ENCODE results near the gene EVPL. TPM values are rescaled to one million over a fixed set of nuclear protein-coding genes. Genes with fewer than 3 reads are reported as not detected.

EVPL gene
- total RNA-seq, 1 experiment from 2014 or later = 36.4 TPM

DNA sequence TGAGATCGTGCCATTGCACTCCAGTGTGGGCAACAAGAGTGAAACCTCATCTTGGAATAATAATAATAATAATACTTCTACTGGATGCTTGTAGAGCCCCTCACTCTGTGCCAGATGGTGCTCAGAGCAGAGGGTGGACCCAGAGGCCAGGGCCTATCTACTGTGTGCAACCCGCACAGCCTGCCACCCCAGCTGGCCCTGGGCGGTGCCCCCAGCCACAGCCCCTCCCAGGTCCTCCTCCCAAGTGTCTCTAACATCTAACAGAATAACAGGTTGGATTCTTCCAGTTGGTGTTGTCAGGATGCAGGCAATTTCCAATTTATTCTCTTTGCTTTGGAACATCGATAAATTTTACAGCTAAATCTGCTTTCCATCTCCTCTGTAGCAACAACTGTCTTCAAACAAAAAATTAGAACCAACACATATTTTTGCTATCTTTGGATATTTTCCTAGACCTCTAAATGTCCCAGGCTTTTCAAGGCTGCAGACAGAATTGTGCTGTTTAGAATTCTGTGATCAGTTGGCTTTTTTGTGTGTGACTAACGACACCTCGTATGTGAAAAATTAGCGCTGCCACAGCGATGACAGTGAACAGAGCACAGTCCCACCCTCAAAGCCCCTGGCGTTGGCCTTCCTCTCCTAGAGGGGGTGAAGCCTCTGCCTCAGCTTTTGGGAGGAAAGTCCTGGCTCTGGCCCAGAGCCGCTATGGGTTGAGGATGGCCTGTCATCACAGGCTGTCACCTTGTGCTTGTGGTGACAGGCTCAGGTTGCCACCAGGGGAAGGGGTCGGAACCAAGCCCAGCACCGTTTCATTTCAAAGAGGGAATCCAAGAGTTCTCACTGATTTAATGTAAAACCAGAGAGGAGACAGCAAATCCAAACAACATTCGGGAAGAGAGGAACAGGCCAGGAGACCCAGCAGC, 7.6 kb upstream of the EVPL start:
- no TSS peak for BruUV-seq (replicated peaks)

DNA sequence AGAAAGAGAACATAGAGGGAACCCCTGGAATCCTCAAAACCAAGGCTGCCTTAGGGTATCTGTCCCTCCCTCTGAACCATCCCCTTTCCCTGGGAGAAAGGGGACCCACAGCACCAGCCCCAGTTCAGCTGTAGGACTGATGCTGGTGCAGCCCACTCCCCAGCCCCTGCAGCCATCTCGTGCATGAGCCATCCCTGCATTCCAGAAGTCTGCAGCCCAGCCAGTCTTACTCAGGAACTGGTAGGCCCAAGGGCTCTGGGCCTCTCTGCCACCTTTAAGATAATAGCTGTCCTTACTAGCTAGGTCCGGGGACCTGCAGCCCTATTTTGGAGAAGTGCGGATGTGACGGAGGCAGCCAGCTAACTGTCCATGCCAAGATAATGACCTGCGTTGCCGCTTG, 6.0 kb upstream of the EVPL start:
- Histone ChIP-seq H3K9me3 (ENCODE audit: control insufficient read depth, insufficient read depth, low read depth, low read length) (no peaks in the 10 kb centered on the region), H3K36me3 (ENCODE audit: control insufficient read depth, insufficient read depth, low read length) (no peaks in the 10 kb centered on the region), H3K4me1 (ENCODE audit: control insufficient read depth, insufficient read depth, low read length) (peaks cover 19% of the 10 kb centered on the region), H3K27ac (ENCODE audit: low read length) (no peak overlapping the region), H3K27me3 (ENCODE audit: control insufficient read depth, insufficient read depth, low read length) (no peaks in the 10 kb centered on the region), H3K4me3 (ENCODE audit: low read depth in 2 of 2, low read length in 2 of 2) (no peak overlapping the region)
- ChIA-PET CTCF (interaction anchor here (0.6 to 1.2 kb wide), 2 partner anchors 35 to 145 kb away, joined by 3 to 4 read pairs; no protein-coding TSS in a partner anchor), POLR2A (no interaction called here)
- in situ Hi-C loops (cut with HindIII; ENCODE audit: low pct_unique_long_range_greater_than_20kb, low sequenced_read_pairs) = no loop called here
- no TSS peak for BruUV-seq (replicated peaks)
- TF ChIP-seq SIN3A (IDR thresholded peaks at IDR 0.05; ENCODE audit: borderline replicate concordance, insufficient read depth, low read depth, low read length) (no peak), POLR2AphosphoS5 (IDR thresholded peaks at IDR 0.05; ENCODE audit: low read depth, low read length) (no peak), TCF7L2 (IDR thresholded peaks at IDR 0.05; ENCODE audit: low read depth, low read length) (no peak)
- TF ChIP-seq, protein P1, sequence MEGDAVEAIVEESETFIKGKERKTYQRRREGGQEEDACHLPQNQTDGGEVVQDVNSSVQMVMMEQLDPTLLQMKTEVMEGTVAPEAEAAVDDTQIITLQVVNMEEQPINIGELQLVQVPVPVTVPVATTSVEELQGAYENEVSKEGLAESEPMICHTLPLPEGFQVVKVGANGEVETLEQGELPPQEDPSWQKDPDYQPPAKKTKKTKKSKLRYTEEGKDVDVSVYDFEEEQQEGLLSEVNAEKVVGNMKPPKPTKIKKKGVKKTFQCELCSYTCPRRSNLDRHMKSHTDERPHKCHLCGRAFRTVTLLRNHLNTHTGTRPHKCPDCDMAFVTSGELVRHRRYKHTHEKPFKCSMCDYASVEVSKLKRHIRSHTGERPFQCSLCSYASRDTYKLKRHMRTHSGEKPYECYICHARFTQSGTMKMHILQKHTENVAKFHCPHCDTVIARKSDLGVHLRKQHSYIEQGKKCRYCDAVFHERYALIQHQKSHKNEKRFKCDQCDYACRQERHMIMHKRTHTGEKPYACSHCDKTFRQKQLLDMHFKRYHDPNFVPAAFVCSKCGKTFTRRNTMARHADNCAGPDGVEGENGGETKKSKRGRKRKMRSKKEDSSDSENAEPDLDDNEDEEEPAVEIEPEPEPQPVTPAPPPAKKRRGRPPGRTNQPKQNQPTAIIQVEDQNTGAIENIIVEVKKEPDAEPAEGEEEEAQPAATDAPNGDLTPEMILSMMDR (IDR thresholded peaks at IDR 0.05) = no peak
- TF ChIP-seq, protein P2, sequence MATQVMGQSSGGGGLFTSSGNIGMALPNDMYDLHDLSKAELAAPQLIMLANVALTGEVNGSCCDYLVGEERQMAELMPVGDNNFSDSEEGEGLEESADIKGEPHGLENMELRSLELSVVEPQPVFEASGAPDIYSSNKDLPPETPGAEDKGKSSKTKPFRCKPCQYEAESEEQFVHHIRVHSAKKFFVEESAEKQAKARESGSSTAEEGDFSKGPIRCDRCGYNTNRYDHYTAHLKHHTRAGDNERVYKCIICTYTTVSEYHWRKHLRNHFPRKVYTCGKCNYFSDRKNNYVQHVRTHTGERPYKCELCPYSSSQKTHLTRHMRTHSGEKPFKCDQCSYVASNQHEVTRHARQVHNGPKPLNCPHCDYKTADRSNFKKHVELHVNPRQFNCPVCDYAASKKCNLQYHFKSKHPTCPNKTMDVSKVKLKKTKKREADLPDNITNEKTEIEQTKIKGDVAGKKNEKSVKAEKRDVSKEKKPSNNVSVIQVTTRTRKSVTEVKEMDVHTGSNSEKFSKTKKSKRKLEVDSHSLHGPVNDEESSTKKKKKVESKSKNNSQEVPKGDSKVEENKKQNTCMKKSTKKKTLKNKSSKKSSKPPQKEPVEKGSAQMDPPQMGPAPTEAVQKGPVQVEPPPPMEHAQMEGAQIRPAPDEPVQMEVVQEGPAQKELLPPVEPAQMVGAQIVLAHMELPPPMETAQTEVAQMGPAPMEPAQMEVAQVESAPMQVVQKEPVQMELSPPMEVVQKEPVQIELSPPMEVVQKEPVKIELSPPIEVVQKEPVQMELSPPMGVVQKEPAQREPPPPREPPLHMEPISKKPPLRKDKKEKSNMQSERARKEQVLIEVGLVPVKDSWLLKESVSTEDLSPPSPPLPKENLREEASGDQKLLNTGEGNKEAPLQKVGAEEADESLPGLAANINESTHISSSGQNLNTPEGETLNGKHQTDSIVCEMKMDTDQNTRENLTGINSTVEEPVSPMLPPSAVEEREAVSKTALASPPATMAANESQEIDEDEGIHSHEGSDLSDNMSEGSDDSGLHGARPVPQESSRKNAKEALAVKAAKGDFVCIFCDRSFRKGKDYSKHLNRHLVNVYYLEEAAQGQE (IDR thresholded peaks at IDR 0.05; ENCODE audit: insufficient read depth in 1 of 2, low read depth in 2 of 2, low read length in 1 of 2) = no peak
- no peak for ATAC-seq
- DNase-seq (ENCODE audit: low read depth, low spot score) = no peak
- intact Hi-C loops (cut with micrococcal nuclease; ENCODE audit: unreplicated experiment) = no loop called here

More for the DNA sequence above, 7.6 kb upstream of the EVPL start:
- ATAC-seq = no peak
- DNase-seq (ENCODE audit: low read depth, low spot score) = no peak
- H3K9me3 ChIP-seq (ENCODE audit: control insufficient read depth, insufficient read depth, low read depth, low read length) = no peaks in the 10 kb centered on the region
- CTCF ChIA-PET = interaction anchor here (0.5 to 0.6 kb wide), 2 partner anchors 58 to 148 kb away, joined by 4 to 5 read pairs; no protein-coding TSS in a partner anchor
- no peaks in the 10 kb centered on the region for H3K27me3 ChIP-seq (ENCODE audit: control insufficient read depth, insufficient read depth, low read length)
- peaks cover 4% of the 10 kb centered on the region for H3K4me1 ChIP-seq (ENCODE audit: control insufficient read depth, insufficient read depth, low read length)
- H3K27ac ChIP-seq (ENCODE audit: low read length) = no peak overlapping the region
- in situ Hi-C loops (cut with HindIII; ENCODE audit: low pct_unique_long_range_greater_than_20kb, low sequenced_read_pairs) = no loop called here
- no peak for TF ChIP-seq SIN3A (IDR thresholded peaks at IDR 0.05; ENCODE audit: borderline replicate concordance, insufficient read depth, low read depth, low read length)
- TF ChIP-seq, protein P1 (IDR thresholded peaks at IDR 0.05) = no peak
- no peak overlapping the region for H3K4me3 ChIP-seq (ENCODE audit: low read depth in 2 of 2, low read length in 2 of 2)
- POLR2A ChIA-PET = no interaction called here
- peaks cover 12% of the 10 kb centered on the region for H3K36me3 ChIP-seq (ENCODE audit: control insufficient read depth, insufficient read depth, low read length)
- intact Hi-C loops (cut with micrococcal nuclease; ENCODE audit: unreplicated experiment) = no loop called here
